ENCODE results near the gene CPHXL2. TPM values are rescaled to one million over a fixed set of nuclear protein-coding genes. Genes with fewer than 3 reads are reported as not detected.

The CPHXL2 gene
- total and polyA plus RNA-seq, 2 experiments from 2014 or later = not detected

- peaks cover 74% of the 10 kb centered on the region for H3K36me3 Mint-ChIP-seq (ENCODE audit: low read depth)
- H3K4me1 ChIP-seq (ENCODE audit: insufficient read depth) = no peaks in the 10 kb centered on the region
- DNase-seq (ENCODE audit: low spot score) (no peak), ATAC-seq (no peak)
- H3K27ac ChIP-seq (ENCODE audit: low read depth) = no peak overlapping the region
- no peaks in the 10 kb centered on the region for H3K79me2 ChIP-seq (replicated peaks; ENCODE audit: insufficient read depth)
- H3K27me3 ChIP-seq (ENCODE audit: insufficient read depth) = no peaks in the 10 kb centered on the region
- H4K20me1 ChIP-seq (replicated peaks; ENCODE audit: insufficient read depth) = no peaks in the 10 kb centered on the region
- H3K36me3 ChIP-seq (ENCODE audit: insufficient read depth) = peaks cover 70% of the 10 kb centered on the region
- peaks cover 2% of the 10 kb centered on the region for H3K27me3 Mint-ChIP-seq (ENCODE audit: insufficient read depth, low read depth, poor library complexity)
- TF ChIP-seq CREB1 (CRISPR knock-in tag; IDR thresholded peaks at IDR 0.05; ENCODE audit: low read depth) (no peak), ZNF114 (CRISPR knock-in tag; IDR thresholded peaks at IDR 0.05) (no peak), POLR2AphosphoS5 (IDR thresholded peaks at IDR 0.05; ENCODE audit: low read depth) (no peak), NANOG (IDR thresholded peaks at IDR 0.05; ENCODE audit: borderline replicate concordance) (no peak), CTCF (conservative IDR thresholded peaks at IDR 0.05; ENCODE audit: low read depth in 2 of 2) (no peak), JUNB (IDR thresholded peaks at IDR 0.05; ENCODE audit: unreplicated experiment) (no peak), STAT1 (IDR thresholded peaks at IDR 0.05; ENCODE audit: unreplicated experiment) (no peak), ETS1 (IDR thresholded peaks at IDR 0.05) (no peak), EZH2phosphoT487 (IDR thresholded peaks at IDR 0.05; ENCODE audit: unreplicated experiment) (no peak), ZNF331 (CRISPR knock-in tag; IDR thresholded peaks at IDR 0.05; ENCODE audit: low read depth) (no peak), EZH2 (IDR thresholded peaks at IDR 0.05; ENCODE audit: low read depth, unreplicated experiment) (no peak)
- TF ChIP-seq, protein P1, sequence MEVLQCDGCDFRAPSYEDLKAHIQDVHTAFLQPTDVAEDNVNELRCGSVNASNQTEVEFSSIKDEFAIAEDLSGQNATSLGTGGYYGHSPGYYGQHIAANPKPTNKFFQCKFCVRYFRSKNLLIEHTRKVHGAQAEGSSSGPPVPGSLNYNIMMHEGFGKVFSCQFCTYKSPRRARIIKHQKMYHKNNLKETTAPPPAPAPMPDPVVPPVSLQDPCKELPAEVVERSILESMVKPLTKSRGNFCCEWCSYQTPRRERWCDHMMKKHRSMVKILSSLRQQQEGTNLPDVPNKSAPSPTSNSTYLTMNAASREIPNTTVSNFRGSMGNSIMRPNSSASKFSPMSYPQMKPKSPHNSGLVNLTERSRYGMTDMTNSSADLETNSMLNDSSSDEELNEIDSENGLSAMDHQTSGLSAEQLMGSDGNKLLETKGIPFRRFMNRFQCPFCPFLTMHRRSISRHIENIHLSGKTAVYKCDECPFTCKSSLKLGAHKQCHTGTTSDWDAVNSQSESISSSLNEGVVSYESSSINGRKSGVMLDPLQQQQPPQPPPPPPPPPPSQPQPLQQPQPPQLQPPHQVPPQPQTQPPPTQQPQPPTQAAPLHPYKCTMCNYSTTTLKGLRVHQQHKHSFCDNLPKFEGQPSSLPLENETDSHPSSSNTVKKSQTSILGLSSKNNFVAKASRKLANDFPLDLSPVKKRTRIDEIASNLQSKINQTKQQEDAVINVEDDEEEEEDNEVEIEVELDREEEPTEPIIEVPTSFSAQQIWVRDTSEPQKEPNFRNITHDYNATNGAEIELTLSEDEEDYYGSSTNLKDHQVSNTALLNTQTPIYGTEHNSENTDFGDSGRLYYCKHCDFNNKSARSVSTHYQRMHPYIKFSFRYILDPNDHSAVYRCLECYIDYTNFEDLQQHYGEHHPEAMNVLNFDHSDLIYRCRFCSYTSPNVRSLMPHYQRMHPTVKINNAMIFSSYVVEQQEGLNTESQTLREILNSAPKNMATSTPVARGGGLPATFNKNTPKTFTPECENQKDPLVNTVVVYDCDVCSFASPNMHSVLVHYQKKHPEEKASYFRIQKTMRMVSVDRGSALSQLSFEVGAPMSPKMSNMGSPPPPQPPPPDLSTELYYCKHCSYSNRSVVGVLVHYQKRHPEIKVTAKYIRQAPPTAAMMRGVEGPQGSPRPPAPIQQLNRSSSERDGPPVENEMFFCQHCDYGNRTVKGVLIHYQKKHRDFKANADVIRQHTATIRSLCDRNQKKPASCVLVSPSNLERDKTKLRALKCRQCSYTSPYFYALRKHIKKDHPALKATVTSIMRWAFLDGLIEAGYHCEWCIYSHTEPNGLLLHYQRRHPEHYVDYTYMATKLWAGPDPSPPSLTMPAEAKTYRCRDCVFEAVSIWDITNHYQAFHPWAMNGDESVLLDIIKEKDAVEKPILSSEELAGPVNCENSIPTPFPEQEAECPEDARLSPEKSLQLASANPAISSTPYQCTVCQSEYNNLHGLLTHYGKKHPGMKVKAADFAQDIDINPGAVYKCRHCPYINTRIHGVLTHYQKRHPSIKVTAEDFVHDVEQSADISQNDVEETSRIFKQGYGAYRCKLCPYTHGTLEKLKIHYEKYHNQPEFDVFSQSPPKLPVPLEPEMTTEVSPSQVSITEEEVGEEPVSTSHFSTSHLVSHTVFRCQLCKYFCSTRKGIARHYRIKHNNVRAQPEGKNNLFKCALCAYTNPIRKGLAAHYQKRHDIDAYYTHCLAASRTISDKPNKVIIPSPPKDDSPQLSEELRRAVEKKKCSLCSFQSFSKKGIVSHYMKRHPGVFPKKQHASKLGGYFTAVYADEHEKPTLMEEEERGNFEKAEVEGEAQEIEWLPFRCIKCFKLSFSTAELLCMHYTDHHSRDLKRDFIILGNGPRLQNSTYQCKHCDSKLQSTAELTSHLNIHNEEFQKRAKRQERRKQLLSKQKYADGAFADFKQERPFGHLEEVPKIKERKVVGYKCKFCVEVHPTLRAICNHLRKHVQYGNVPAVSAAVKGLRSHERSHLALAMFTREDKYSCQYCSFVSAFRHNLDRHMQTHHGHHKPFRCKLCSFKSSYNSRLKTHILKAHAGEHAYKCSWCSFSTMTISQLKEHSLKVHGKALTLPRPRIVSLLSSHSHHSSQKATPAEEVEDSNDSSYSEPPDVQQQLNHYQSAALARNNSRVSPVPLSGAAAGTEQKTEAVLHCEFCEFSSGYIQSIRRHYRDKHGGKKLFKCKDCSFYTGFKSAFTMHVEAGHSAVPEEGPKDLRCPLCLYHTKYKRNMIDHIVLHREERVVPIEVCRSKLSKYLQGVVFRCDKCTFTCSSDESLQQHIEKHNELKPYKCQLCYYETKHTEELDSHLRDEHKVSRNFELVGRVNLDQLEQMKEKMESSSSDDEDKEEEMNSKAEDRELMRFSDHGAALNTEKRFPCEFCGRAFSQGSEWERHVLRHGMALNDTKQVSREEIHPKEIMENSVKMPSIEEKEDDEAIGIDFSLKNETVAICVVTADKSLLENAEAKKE (CRISPR knock-in tag; IDR thresholded peaks at IDR 0.05) = no peak
- TF ChIP-seq, protein P2, sequence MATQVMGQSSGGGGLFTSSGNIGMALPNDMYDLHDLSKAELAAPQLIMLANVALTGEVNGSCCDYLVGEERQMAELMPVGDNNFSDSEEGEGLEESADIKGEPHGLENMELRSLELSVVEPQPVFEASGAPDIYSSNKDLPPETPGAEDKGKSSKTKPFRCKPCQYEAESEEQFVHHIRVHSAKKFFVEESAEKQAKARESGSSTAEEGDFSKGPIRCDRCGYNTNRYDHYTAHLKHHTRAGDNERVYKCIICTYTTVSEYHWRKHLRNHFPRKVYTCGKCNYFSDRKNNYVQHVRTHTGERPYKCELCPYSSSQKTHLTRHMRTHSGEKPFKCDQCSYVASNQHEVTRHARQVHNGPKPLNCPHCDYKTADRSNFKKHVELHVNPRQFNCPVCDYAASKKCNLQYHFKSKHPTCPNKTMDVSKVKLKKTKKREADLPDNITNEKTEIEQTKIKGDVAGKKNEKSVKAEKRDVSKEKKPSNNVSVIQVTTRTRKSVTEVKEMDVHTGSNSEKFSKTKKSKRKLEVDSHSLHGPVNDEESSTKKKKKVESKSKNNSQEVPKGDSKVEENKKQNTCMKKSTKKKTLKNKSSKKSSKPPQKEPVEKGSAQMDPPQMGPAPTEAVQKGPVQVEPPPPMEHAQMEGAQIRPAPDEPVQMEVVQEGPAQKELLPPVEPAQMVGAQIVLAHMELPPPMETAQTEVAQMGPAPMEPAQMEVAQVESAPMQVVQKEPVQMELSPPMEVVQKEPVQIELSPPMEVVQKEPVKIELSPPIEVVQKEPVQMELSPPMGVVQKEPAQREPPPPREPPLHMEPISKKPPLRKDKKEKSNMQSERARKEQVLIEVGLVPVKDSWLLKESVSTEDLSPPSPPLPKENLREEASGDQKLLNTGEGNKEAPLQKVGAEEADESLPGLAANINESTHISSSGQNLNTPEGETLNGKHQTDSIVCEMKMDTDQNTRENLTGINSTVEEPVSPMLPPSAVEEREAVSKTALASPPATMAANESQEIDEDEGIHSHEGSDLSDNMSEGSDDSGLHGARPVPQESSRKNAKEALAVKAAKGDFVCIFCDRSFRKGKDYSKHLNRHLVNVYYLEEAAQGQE (IDR thresholded peaks at IDR 0.05; ENCODE audit: unreplicated experiment) = no peak
- no peak overlapping the region for H3K4me2 ChIP-seq
- peaks cover 14% of the 10 kb centered on the region; the same call in 1 of the 2 replicates for H3F3A ChIP-seq (replicated peaks; ENCODE audit: low read depth)
- H3K4me3 ChIP-seq = no peak overlapping the region
- H3K9me2 ChIP-seq (ENCODE audit: insufficient read depth) = no peaks in the 10 kb centered on the region
- no peak overlapping the region for H3K4me3 Mint-ChIP-seq
- H2AFZ ChIP-seq = no peak overlapping the region
- no peaks in the 10 kb centered on the region for H3K9me3 Mint-ChIP-seq
- no peak overlapping the region for H3K27ac Mint-ChIP-seq
- no peaks in the 10 kb centered on the region; the same call in 2 of the 3 replicates for H3K4me1 Mint-ChIP-seq
These were observed 49.0 kb downstream of the CPHXL2 start for GRCh38 chr16:75627851-75628250.

All from GM23338 (cell line).